Pulmonary artery endothelial cell (primary cell): ENCODE measurements around the gene DOK3. TPM values are rescaled to one million over a fixed set of nuclear protein-coding genes. Genes with fewer than 3 reads are reported as not detected.

Experiments
- DNase-seq: peaks from one replicate; pipeline ENCODE4 v3.0.0-alpha.2; 2011; ENCODE audit warnings: low read depth, low spot score
- total RNA-seq: library from RNA; depleted of rRNA; stranded (reverse); fragments of >200 nt; gene quantifications from 2 replicates; pipeline ENCODE4 v1.2.3, GENCODE V29; 2014

Gene DOK3
- total RNA-seq, 1 donor from 2014 or later, result 2.0 TPM

DNA sequence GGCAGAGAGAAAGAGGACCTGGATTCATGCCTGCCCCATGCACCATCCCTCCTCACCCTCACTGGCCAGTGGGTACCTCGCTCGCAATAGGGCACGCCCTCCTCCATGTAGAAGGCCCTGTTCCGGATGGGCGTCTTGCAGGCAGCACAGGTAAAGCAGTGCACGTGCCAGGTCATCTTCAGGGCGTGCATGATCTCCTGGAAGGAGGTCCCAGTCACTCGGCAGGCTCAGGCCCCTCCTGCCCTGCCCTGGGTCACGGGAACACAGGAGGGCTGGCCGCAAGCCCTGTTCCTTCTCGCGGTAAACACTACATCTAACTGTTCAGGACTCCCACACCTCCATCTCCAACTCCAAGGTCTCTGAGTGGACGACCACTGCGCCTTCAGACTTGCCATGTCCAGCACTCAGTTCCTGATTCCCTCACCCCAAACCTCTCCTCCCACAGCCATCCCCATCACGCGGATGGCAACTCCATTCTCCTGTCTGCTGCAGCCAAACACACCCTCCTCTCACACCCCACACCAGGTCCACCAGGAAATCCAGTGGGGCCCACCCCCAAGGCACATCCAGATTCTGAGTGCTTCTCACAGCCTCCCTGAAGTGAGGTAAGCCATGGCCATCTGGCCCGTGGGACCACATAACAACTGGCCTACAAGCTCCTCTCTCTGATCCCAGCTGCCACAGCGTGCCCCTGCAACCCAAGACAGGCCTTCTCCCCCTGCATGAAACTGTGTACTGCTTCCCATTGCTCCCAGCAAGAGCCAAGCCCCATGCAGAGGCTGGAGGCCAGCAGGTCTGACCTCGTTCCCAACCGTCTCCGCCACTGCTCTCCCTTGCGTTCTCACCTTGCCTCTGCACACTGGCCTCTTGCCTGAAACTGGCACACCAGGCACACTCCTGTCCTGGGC lies 25.4 kb downstream of the DOK3 start:
- DNase-seq, result no peak

- DNase-seq, result no peak
These were observed 26.6 kb downstream of the DOK3 start for GRCh38 chr5:177483042-177483441.

DNA sequence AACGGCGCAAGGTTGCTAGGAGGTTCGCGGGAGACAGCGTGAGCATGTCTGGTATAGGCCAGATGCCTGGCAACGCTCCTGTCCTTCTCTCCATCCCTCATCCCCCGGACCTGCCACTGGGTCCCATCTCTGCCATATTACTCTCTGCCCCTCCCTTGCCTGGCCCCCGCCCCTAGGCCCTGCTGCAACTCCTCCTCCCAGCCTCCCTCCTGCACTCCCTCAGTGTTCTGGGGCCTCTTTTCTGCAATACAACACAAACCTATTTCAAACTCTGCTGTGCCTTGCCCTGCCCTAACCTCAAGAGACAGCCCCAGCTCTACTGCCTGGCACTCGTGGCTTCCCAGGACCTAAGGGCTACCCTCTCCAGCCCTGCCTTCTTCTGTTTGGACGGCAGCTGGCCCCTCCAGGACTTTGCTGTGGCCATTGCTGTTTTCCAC lies 27.2 kb downstream of the DOK3 start:
- no peak for DNase-seq

GRCh38 chr5:177479774-177480173 lies 29.9 kb downstream of the DOK3 start:
- no peak for DNase-seq

DNA sequence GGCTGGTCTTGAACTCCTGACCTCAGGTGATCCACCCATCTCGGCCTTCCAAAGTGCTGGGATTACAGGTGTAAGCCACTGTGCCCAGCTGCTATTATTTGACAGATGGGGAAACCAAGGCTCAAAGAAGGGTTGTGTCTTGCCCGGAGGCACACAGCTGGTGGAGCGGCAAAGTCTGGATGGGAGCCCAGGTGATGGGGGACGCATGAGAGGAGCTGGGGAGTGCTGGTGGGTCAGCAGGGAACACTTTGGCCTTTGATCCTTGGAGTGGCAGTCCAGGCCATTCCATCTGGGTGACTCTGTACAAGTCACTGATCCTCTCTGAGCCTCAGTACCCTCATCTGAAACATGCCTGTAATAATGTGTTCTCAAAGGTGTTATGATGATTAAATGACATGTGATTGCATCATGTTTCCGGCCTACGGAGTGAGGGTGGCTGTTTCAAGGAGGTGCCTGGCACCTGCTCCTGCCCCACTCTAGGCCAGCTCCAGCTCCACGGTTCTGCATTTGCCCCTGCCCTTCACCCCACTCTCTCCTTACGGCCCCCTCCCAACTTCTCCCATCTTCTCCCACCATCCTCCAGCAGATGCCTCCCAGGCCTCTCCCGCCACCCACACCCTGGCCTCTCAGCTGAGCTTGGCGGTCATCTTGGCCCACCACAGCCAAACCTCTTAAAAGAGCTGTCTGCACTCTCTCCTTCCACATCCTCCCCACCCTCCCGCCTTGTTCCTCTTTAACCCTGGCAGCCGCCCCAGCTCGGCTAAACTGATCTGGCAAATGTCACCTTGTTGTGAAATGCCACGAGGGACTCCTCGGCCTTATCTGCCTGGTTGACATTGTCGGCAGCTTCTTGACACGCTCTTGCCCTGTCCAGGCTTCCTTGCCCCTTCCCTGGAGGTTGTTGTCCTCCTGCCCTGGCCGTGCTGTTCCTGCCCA lies 30.6 kb downstream of the DOK3 start:
- no peak for DNase-seq

DNA sequence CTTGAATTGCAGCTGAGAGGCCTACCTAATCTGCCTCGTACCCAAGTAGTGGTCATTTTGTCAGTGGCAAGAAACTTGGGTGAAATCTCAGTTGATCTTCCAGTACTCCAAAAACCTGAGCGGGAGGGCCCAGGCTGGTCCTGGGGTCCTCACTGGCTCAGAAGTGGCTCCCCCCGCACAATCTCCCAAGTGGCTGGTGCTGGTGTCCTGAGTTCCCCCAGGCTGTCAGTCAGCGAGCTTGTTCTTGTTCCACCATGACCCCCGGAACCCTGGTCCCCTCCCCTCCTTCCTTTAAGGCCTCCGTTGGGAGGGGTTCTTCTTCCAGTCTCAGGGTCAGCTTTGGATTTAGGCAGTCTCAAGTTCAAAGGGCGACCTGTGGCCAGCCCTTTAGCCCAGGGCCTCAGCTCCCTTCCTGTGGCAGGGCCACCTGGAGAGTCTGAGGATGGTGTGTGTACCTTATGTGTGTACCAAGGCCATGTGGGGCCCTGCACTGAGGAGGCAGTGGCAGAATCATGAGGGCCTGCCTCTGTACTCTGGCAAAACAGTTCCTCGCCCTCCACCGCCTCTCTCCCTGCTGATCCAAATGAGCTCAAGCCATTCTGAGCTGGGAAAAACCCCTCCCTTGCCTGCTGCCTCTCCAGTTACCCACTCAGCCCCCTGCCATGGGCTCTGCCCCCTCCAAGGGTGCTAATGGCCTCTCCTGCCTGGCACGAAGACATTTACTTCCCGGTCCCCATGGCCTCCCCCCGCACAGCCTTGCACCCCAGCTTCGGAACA lies 31.7 kb downstream of the DOK3 start:
- DNase-seq, result no peak

DNA sequence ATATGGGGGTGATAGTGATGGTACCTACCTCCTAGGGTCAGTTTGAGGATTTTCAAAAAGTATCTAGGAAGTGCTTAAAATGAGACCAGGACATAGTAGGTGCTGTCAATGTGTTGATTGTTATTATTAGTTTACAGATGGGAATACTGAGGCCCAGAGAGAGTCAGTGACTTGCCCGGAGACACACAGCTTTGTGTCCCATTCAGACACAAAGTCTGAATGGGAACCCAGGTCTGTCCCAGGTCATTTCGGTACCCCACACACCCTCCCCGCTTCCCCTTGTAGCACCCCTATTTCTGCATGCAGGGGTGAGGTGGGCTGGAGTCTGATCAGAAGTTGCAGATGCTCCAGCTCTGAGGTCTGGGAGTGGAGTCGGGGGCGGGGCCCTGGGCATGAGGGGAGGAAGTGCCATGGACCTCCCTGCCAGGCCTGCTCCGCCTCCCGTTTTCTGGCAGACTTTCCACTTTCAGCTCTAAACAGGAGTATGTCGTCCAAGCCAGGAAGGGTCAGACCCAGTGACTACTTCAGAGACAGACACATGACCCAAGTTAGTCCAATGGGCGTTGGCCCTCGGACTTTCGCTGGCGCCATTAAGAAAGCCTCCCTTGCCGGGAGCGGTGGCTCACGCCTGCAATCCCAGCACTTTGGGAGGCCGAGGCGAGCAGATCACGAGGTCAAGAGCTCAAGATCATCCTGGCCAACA lies 32.9 kb downstream of the DOK3 start:
- peak; percentile 87 for DNase-seq

GRCh38 chr5:177475563-177476427 lies 33.8 kb downstream of the DOK3 start:
- no peak for DNase-seq

DNA sequence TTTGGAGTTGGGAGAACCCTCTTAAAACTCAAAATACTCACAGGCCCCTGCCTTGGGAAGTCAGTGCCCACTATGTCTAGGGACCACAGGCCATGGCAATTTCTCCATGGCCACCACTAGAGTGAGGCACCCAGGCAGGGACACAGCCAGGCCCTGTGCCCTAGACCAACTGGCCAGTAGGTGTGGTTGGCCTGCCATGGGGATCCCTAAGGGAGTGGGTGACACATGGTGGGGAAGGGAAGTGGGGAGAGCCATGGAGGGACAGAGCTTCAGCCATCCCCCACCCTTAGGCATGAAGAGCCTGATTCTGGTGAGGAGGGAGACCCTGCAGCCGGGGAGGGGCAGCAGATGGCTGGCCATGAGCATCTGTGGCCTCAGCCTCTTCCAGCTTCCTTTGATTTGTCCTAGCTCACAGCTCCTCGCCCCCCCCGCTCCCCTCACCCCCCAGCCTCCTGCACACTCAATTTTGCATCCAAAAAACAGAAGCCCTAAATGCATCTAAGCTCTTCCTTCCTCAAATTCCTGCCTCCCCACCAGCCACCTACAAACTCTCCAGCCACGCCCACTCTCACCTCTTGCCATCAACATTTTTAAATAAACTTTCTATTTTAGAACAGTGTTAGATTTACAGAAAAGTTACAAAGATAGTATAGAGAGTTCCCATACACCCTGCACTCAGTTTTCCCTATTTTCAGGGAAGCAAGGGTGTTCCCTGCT lies 34.6 kb downstream of the DOK3 start:
- no peak for DNase-seq

- no peak for DNase-seq
These were observed 35.6 kb downstream of the DOK3 start for GRCh38 chr5:177474002-177474476.

GRCh38 chr5:177473443-177474001 lies 36.1 kb downstream of the DOK3 start, which contains the start of gene DBN1:
DBN1 (minus strand) TSS chr5:177473634; CDS start chr5:177473521, 113 bp downstream.
- no peak for DNase-seq

DNA sequence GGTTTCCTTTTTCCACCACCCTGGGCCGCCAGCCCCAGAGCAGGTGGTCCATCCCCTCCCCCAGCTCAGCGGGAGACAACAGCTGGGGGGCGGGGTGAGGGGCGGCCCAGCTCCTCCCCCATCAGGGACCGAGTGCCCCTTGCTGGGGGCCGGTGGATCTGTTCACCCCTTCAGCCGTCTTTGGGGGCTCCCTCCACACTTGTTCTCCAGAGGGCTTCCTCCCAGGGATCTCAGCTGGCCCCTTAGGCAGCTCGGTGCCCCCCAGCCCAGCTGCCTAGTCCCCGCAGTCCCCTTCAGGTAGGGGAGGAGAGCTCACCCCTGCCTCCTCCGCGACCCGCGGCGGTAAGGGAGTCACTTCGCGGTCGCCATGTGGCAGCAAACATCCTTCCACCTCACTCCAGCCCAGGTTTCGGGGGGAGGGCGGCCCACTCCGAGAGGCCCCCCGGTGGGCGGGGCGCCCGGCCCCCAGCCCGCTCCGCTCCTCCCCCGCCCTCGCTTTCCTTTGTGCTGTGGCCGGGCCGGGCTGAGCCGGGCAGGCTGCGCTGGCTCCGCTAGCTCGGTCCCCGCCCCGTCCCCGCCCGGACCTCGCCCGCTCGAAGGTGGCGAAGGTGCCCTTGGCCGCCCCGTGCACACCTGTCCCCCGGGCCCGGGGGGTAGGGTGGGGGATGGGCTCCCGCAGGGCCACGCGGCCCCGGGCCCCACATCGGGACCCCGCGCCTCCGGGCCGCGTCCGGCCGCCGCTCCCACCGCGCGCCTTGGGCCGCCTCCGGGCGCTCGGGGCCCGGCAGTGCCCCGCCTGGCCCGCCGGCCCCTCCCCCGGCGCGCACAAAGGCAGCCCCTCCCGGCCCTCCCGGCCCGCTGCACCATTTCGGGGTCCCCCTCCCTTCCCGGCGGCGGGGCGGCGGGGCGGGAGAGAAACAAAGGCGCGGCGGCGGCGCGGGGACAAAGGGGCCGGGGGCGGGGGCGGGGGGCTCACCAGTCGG lies 36.9 kb downstream of the DOK3 start:
- DNase-seq, result no peak

DNA sequence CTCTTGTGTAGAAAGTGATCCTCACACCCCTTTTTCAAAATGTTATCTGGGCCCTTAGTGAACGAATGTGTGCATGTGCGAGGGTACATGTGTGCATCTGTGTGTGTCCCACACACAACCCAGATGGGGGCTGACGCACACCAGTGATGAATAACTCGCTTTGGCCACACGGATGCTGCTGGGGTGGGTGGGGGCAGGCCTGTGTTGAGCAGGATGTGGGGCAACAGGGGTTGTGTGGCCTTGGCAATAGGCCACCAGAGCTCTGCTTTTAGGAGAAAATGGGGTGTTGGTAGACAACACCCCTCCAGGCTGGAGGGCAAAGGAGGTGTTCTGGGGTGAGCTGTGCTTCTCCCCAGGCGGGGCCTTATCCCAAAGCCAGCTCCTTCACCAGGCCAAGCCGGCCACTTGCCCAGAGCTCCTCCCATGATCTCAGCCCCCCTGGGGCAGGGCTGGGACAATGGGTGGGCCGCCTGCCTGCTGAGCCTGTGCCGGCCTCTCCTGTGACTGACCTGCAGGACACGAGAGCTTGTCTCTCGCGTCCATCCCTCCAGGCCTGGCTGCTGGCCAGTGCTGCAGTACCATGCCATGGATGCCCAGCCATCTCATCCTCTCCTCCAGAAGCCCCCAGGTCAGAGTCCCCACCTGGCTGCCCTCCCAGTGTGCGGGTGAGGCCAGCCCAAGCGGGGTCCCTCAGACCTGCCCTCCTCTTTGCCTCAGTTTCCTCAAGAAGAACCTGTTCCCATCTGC lies 37.8 kb downstream of the DOK3 start:
- no peak for DNase-seq

DNA sequence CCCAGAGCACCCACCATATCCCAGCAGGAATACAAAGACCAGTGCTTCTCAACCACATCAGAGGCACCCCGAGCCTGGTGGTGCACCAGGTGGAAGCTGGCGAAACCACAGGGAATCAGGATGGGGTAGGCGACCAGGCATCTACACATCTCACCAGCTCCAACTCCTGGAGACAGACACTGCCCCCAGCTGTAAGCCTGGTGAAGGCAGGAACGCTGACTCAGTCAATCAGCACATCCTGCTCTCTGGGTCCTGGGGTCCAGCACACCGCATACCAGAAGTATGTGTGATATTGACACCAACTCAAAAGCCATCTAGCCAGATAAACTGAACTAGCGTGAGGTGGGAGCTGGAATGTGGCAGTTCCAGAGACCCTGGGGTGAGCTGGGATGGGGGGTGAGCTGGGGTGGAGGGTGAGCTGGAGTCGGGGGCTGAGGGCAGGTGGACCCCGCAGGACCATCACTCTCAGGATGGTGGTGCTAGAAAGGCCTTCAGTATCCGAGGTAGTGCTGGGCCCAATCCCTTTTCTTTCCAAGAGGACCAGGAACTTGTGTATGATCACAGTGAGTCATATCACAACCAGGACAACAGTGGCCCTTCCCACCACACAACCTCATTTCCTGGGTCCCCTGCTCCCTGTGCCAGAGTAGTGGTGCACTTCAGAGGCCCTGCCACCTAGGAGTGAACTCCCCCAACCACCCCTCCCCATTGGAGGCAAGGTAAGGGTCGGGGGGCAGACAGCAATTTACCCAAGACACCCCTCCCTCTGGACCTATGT lies 38.7 kb downstream of the DOK3 start:
- no peak for DNase-seq

GRCh38 chr5:177469750-177470525 lies 39.7 kb downstream of the DOK3 start:
- DNase-seq, result no peak
